Hindlimb muscle (tissue), 1 donor: ENCODE data around the gene MXD4. TPM values are rescaled to one million over a fixed set of nuclear protein-coding genes. Genes with fewer than 3 reads are reported as not detected.
"Not testable (repeated sequence)": the region's sequence is repeated elsewhere in the genome, so short reads cannot be mapped to it uniquely, and the experiment has no call there.

ENCODE experiments used
- DNase-seq: peaks from one replicate; pipeline ENCODE4 v3.0.0-alpha.2; 2013
- polyA plus RNA-seq: library from polyadenylated mRNA; unstranded; fragments of 120-200 nt; gene quantifications from one replicate; pipeline ENCODE4 v1.2.1, GENCODE V29; 2013; ENCODE audit not compliant: insufficient read length

MXD4 gene
- polyA plus RNA-seq, 1 donor, result 69.2 TPM

GRCh38 chr4:2219233-2219760 lies 42.6 kb downstream of the MXD4 start:
- no peak for DNase-seq

- no peak for DNase-seq
Observed at GRCh38 chr4:2218436-2218835, 43.5 kb downstream of the MXD4 start.

- DNase-seq, result no peak
Observed at GRCh38 chr4:2217726-2218125, 44.2 kb downstream of the MXD4 start.

- no peak for DNase-seq
Observed at GRCh38 chr4:2212831-2213230, 49.1 kb downstream of the MXD4 start.

GRCh38 chr4:2202789-2203188 lies 59.1 kb downstream of the MXD4 start:
- not testable (repeated sequence) for DNase-seq

Other genes with a start within 250 kb of the MXD4 start
- gene NAT8L, start 202.8 kb downstream of the MXD4 start, polyA plus RNA-seq, result 4.4 TPM
- 13.7 TPM for gene HAUS3, start 20.0 kb downstream of the MXD4 start, polyA plus RNA-seq
- 3.1 TPM for gene POLN, start 20.0 kb downstream of the MXD4 start, polyA plus RNA-seq
- gene ZFYVE28, start 156.5 kb upstream of the MXD4 start, polyA plus RNA-seq, result 2.5 TPM
- gene CFAP99, start 156.8 kb upstream of the MXD4 start, polyA plus RNA-seq, result not detected
- 39.6 TPM for gene RNF4, start 207.0 kb upstream of the MXD4 start, polyA plus RNA-seq